ENCODE data around the gene CRYGN. TPM values are rescaled to one million over a fixed set of nuclear protein-coding genes. Genes with fewer than 3 reads are reported as not detected.

CRYGN gene
- polyA plus RNA-seq, 1 of the 3 experiments (the other 2 are of a cell fraction) = not detected

DNA sequence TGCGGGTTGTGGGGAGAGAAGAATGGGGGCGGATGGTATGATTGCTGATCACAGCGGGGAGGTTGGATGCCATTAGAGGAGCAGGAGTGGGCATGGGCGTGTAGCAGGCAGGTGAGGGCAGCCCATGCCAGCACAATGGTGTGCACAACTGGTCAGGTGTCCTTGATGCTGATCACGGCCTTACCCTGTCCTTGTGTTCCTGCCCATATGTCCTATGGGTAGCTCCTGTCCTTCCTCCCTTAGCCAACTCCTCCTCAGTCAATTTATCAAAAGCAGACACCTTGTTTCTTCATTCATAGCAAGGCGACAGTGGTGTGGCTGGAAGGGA lies 60.8 kb downstream of the CRYGN start:
- Histone ChIP-seq H3K4me3 (ENCODE audit: low read depth in 2 of 2, low read length in 1 of 2) (no peak overlapping the region), H3K9me3 (no peaks in the 10 kb centered on the region), H3K4me1 (ENCODE audit: control insufficient read depth in 1 of 2, insufficient read depth in 2 of 2, low read depth in 1 of 2, low read length in 1 of 2) (peaks cover 0 to 1% of the 10 kb centered on the region in 2 experiments; a peak in 1 of 4 replicates), H3K27ac (ENCODE audit: low read depth in 2 of 2, low read length in 1 of 2) (no peak overlapping the region; a peak in 1 of 4 replicates), H3F3A (replicated peaks; ENCODE audit: insufficient read depth) (peaks cover 4% of the 10 kb centered on the region), H3K9me2 (no peaks in the 10 kb centered on the region), H2AFZ (ENCODE audit: low read depth) (no peak overlapping the region), H4K20me1 (ENCODE audit: insufficient read depth) (no peaks in the 10 kb centered on the region), H3K79me2 (ENCODE audit: insufficient read depth) (no peaks in the 10 kb centered on the region), H3K4me2 (no peak overlapping the region), H3K36me3 (replicated peaks in 1 of 2; ENCODE audit: control insufficient read depth in 1 of 2, insufficient read depth in 2 of 2, low read length in 1 of 2) (peaks cover 15 to 49% of the 10 kb centered on the region in 2 experiments), H3K27me3 (ENCODE audit: insufficient read depth) (no peaks in the 10 kb centered on the region), H3K9ac (no peak overlapping the region)
- DNase-seq = no peak
- 96% methylated on average over 6 of the region's 6 CpGs for WGBS (ENCODE audit: low lambda C conversion rate)
- CTCF ChIA-PET = interaction anchor here (0.5 to 1.9 kb wide), 6 partner anchors 11 to 381 kb away, joined by 3 to 6 read pairs (median 4); no protein-coding TSS in a partner anchor
- POLR2A ChIA-PET = no interaction called here
- TF ChIP-seq, protein P1, sequence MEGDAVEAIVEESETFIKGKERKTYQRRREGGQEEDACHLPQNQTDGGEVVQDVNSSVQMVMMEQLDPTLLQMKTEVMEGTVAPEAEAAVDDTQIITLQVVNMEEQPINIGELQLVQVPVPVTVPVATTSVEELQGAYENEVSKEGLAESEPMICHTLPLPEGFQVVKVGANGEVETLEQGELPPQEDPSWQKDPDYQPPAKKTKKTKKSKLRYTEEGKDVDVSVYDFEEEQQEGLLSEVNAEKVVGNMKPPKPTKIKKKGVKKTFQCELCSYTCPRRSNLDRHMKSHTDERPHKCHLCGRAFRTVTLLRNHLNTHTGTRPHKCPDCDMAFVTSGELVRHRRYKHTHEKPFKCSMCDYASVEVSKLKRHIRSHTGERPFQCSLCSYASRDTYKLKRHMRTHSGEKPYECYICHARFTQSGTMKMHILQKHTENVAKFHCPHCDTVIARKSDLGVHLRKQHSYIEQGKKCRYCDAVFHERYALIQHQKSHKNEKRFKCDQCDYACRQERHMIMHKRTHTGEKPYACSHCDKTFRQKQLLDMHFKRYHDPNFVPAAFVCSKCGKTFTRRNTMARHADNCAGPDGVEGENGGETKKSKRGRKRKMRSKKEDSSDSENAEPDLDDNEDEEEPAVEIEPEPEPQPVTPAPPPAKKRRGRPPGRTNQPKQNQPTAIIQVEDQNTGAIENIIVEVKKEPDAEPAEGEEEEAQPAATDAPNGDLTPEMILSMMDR (IDR thresholded peaks at IDR 0.05) = no peak
- TF ChIP-seq SIN3A (IDR thresholded peaks at IDR 0.05; ENCODE audit: borderline replicate concordance, low read depth, low read length) (no peak), ELF1 (IDR thresholded peaks at IDR 0.05) (no peak), NRF1 (IDR thresholded peaks at IDR 0.05; ENCODE audit: low read depth, low read length) (no peak), TEAD4 (IDR thresholded peaks at IDR 0.05; ENCODE audit: borderline replicate concordance, insufficient read depth) (no peak), REST (IDR thresholded peaks at IDR 0.05; ENCODE audit: low read depth, low read length) (no peak), USF2 (IDR thresholded peaks at IDR 0.05; ENCODE audit: borderline replicate concordance, low read depth, low read length) (no peak), FOXJ3 (CRISPR knock-in tag; IDR thresholded peaks at IDR 0.05) (no peak), TCF12 (IDR thresholded peaks at IDR 0.05) (no peak), JUND (IDR thresholded peaks at IDR 0.05) (no peak), MEF2A (IDR thresholded peaks at IDR 0.05; ENCODE audit: borderline replicate concordance, low read depth) (no peak), FOXM1 (IDR thresholded peaks at IDR 0.05; ENCODE audit: low read depth) (no peak)
- TF ChIP-seq, protein P2, sequence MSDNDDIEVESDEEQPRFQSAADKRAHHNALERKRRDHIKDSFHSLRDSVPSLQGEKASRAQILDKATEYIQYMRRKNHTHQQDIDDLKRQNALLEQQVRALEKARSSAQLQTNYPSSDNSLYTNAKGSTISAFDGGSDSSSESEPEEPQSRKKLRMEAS (IDR thresholded peaks at IDR 0.05; ENCODE audit: low read depth) = no peak
- TF ChIP-seq, protein P3, sequence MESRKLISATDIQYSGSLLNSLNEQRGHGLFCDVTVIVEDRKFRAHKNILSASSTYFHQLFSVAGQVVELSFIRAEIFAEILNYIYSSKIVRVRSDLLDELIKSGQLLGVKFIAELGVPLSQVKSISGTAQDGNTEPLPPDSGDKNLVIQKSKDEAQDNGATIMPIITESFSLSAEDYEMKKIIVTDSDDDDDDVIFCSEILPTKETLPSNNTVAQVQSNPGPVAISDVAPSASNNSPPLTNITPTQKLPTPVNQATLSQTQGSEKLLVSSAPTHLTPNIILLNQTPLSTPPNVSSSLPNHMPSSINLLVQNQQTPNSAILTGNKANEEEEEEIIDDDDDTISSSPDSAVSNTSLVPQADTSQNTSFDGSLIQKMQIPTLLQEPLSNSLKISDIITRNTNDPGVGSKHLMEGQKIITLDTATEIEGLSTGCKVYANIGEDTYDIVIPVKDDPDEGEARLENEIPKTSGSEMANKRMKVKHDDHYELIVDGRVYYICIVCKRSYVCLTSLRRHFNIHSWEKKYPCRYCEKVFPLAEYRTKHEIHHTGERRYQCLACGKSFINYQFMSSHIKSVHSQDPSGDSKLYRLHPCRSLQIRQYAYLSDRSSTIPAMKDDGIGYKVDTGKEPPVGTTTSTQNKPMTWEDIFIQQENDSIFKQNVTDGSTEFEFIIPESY (IDR thresholded peaks at IDR 0.05; ENCODE audit: borderline replicate concordance, low read depth) = no peak

Small RNA genes within 50 kb of the gene (small RNA-seq; reads per million reads assigned to genes)
- gene MIR3907 = 0 reads per million in 7 experiments
- gene RN7SL76P = 0 reads per million in 7 experiments

Other genes with a start within 250 kb of the CRYGN start
- not detected in 2 replicates for gene H2BK1, start 229.7 kb downstream of the CRYGN start, polyA plus RNA-seq (2012; rRNA removed)
- gene ABCF2, start 212.9 kb downstream of the CRYGN start, polyA plus RNA-seq (2012; rRNA removed) = 75.4 and 102 TPM in 2 replicates
- 60.4 and 68.6 TPM in 2 replicates for gene CHPF2, start 207.7 kb downstream of the CRYGN start, polyA plus RNA-seq (2012; rRNA removed)
- 60.5 and 62.8 TPM in 2 replicates for gene SMARCD3, start 191.4 kb downstream of the CRYGN start, polyA plus RNA-seq (2012; rRNA removed)
- 54.0 and 56.6 TPM in 2 replicates for gene NUB1, start 98.3 kb downstream of the CRYGN start, polyA plus RNA-seq (2012; rRNA removed)
- gene WDR86, start 30.1 kb downstream of the CRYGN start, polyA plus RNA-seq (2012; rRNA removed) = 1.0 and 2.5 TPM in 2 replicates
- gene RHEB, start 79.8 kb upstream of the CRYGN start, polyA plus RNA-seq (2012; rRNA removed) = 87.3 and 90.5 TPM in 2 replicates

All from SK-N-SH (cell line).